ENCODE measurements around the gene NR1I2.

NR1I2 gene

GRCh38 chr3:119825820-119826219, 43.9 kb downstream of the NR1I2 start:
- DNase-seq = no peak

DNA sequence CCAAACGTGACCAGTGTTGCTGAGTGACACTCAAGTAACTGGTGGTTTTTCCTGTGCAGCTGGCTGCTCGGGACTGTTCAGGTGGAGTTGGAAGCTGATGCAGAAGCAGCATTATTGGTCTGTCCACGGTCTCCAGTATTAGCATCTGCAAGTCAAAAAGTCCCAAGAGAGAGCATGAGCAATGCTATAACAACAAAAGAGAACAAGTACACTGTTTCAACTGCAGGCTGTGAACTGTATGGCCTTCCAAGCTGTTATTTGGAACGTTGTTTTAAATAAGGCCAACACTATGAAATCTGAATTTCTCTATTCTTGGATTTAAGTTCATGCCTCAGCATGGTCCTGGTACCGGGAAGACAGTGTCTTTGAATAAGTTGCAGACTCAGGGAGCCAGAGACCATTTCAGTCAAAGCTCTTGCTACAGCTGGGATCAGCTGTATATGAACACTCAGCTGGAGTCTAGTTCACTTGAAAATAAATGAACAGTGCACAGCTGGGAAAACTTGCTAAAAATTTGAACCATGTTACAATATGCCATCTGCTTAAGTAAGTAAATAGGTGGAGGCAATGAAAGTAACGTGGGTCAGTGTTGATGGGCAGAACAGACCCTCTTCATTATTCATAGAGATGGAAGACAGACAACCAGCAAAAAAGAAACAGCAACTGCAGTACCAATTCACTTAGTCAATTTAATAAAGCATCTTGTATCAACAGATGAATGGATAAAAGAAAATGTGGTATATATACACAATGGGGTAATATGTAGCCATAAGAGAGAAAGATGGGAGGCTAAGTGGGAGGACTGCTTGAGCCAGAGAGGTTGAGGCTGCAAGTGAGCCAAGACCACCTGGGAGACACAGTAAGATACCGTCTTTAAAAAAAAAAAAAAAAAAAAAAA, 45.1 kb downstream of the NR1I2 start:
- no peak for DNase-seq

DNA sequence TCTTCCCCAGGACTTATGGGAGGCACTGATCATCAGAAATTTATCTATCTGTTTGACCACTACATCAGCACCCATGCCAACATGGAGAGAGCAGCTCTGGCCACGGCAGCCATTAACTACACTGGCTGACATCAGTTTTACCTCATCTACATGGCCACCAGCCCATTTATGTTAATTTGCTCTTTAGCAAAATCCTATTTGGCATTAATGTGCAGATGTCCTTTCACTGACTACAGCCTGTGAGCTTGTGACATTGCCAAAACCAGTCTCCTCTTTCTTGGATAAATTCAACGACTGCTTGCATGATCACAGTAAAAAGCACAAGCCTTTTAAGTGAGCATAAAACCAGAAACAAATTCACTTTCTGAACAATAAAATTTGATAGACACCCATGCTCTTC, 47.5 kb downstream of the NR1I2 start:
- DNase-seq = no peak

DNA sequence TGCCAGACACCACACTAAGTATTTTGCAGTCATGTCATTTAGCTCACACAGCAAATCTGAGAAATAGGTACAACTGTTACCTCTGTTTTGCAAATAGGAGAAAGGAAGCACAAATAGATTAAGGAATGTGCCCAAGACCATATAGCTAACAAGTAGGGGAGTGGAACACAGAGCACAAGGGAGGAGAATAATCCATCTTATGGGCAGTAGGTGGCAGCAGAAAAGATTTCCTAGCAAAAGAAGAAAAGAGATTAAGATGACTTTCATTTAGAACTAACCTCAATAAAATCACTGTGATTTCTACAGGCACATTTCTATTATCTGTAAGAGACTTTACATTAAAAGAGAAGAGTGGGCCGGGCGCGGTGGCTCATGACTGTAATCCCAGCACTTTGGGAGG, 49.1 kb downstream of the NR1I2 start:
- DNase-seq = no peak

DNA sequence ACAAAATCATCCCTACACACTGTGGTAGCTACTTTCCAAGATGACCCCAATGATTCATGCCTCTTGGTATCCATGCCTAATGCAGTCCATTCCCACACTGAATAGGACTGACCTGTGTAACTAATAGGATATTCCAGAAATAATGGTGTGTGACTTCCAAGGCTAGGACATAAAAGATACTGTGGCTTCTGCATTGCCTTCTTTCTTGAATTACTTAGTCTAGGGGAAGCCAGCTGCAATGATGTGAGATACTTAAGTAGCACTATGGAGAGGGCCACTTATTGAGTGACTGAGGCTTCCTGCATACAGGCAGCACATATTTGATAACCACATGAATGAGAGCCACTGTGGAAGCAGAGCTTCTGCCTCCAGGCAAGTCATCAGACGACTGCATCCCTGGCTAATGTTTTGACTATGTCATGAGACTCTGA, 50.1 kb downstream of the NR1I2 start:
- no peak for DNase-seq

- DNase-seq = no peak
Observed at GRCh38 chr3:119834754-119835370, 53.0 kb downstream of the NR1I2 start.

- no peak for DNase-seq
Observed at GRCh38 chr3:119835556-119835955, 53.7 kb downstream of the NR1I2 start.

DNA sequence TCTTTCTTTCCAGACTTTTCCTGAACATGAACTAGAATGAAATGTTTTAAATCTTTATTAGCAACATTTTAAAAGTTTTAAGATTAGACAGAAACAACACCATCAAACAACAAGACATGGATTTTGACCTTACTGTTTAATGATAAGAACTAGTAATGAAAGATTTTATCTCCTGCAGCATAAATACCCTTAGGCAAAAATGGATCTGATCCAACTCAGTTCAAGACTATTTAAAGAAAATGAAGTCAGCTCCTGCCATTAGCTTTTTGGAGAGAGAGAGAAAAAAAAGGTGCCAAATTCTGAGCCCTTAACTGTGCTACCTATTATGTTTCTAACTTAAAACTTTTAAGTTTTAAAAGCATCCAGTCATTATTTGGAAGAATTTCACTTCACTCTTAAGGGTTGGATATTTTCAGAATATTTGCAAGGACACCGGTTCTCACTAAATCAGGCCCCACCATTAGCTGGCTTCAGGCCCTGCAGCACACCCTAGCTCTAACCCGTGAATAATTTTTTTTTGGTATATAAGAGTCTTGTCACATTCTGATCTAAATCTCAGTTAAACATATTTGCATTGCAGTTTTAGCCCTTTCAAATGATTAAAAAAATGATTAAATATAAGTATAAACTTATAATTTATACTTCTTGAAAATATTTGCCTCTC, 60.0 kb downstream of the NR1I2 start:
- DNase-seq = no peak

DNA sequence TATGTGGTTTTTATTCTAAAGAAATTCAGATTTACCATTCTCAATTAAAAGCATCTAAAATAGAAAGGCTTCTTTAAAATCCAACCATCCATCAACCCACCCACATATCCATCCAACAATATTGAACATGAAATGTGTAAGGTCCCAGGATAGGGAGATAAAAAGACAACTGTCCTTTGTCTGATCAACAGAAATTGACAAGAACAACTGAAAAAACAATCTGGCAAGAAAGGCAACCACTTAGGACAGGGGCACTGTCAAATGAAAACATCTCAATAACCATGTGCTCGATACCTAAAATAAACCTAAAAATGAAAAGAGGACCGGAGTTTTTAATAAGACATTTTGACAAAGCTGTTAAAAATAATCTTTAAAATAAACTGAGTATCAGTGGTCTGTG, 67.2 kb downstream of the NR1I2 start:
- no peak for DNase-seq

- DNase-seq = no peak
Observed at GRCh38 chr3:119856695-119857094, 74.8 kb downstream of the NR1I2 start.

- no peak for DNase-seq
Observed at GRCh38 chr3:119858957-119859356, 77.1 kb downstream of the NR1I2 start.

DNA sequence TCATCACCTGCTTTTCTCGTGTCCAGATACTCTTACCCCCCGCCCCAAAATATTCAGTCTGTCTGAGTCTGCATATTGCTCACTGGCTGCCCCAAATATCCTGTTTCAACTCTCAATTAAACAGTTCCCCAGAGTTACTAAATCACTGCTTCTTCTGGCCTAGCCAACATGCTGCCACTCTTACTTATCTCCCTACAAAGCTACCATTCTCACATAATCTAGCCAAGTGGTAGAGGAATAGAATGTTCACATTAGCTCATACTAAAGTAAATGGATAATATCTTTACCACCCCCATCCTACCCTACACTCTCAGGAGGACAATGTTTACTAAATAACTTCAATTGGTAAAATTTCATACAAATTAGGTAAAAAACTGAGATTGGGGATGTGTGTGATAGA, 77.8 kb downstream of the NR1I2 start:
- no peak for DNase-seq

- DNase-seq = no peak
Observed at GRCh38 chr3:119861681-119862080, 79.8 kb downstream of the NR1I2 start.

DNA sequence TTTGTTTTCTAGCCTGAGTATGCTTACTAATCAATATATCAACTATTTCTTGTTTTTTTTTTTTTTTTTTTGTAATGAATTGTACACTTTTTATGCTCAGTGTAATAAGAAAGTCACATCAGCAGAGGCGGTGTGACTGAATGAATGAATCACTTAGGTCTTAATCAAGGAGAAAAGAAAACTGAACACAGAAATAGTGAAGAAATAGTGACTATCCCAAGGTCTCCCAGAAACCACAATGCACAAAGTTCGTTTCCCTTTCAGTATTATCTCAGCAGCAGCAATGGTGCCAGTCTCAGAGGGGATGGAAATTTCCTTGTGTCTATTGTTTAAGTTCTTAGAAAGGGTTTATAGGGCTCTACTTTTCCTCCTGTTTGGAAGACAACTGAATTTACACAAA, 80.7 kb downstream of the NR1I2 start:
- no peak for DNase-seq

DNA sequence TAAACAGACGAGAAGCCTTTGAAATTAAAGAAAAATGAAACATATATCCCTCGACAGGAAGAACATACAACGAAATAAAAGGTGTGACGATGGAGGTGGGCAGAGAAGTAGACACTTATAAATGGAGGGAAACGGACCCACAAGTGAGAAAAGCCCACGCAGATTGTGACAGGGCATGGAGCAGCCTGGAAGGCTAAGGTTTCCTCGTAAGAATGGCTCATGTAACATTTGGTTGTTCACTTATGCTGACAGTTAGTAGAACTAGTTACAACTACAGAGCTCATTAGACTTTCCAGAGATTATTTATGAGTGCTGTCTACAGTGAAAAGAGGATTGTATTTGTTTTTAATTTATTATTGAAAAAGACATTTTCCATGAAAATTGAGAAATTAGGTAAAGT, 82.6 kb downstream of the NR1I2 start:
- no peak for DNase-seq

Data from stimulated activated CD4-positive, alpha-beta T cell treated with anti-CD3 and anti-CD28 coated beads, Interleukin-12 subunit alpha, Interleukin-12 subunit beta, amount 100 ng/mL, for 4 hours (primary cell).